ENCODE measurements around the gene PDE4D.
"Not testable (repeated sequence)": the region's sequence is repeated elsewhere in the genome, so short reads cannot be mapped to it uniquely, and the experiment has no call there.

Gene PDE4D

DNA sequence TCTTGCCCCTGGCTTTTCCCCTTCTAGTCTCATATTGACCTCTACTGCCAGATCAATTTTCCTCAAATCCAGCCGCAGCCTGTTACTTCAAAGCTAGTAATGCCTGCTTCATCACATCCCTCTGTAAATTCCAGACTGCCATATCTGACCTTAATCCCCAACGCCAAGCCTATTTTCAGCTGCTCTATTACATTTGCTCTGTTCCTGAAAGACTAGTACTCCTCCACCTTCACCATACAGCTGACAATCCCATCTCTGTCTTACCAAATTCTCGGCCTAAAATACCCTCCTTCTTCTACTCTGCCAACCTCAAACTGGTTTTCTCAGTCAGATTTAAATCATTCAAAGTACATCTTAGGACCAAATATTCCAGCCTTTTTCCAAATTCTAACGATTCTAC is 890.4 kb downstream of the PDE4D start:
- H3K9me3 ChIP-seq (ENCODE audit: control insufficient read depth, low read length) = no peaks in the 10 kb centered on the region

GRCh38 chr5:59002162-59002825 is 891.2 kb downstream of the PDE4D start:
- Histone ChIP-seq H3K4me3 (ENCODE audit: low read length) (no peak overlapping the region), H3K36me3 (ENCODE audit: control insufficient read depth, insufficient read depth, low read length) (no peaks in the 10 kb centered on the region), H3K27me3 (ENCODE audit: control insufficient read depth, insufficient read depth, low read length) (no peaks in the 10 kb centered on the region), H3K9me3 (ENCODE audit: control insufficient read depth, low read length) (no peaks in the 10 kb centered on the region), H3K9ac (ENCODE audit: low read length) (no peak overlapping the region), H3K4me1 (ENCODE audit: control insufficient read depth, insufficient read depth, low read length) (no peaks in the 10 kb centered on the region)

More for the DNA sequence above, 890.4 kb downstream of the PDE4D start:
- H3K4me1 ChIP-seq (ENCODE audit: control insufficient read depth, insufficient read depth, low read length) = no peaks in the 10 kb centered on the region
- H3K9ac ChIP-seq (ENCODE audit: low read length) = no peak overlapping the region
- H3K27me3 ChIP-seq (ENCODE audit: control insufficient read depth, insufficient read depth, low read length) = no peaks in the 10 kb centered on the region
- no peak overlapping the region for H3K4me3 ChIP-seq (ENCODE audit: low read length)
- no peaks in the 10 kb centered on the region for H3K36me3 ChIP-seq (ENCODE audit: control insufficient read depth, insufficient read depth, low read length)

- H3K36me3 ChIP-seq (ENCODE audit: control insufficient read depth, insufficient read depth, low read length) = no peaks in the 10 kb centered on the region
- no peaks in the 10 kb centered on the region for H3K27me3 ChIP-seq (ENCODE audit: control insufficient read depth, insufficient read depth, low read length)
- H3K9ac ChIP-seq (ENCODE audit: low read length) = no peak overlapping the region
- H3K4me3 ChIP-seq (ENCODE audit: low read length) = no peak overlapping the region
- no peaks in the 10 kb centered on the region for H3K9me3 ChIP-seq (ENCODE audit: control insufficient read depth, low read length)
- H3K4me1 ChIP-seq (ENCODE audit: control insufficient read depth, insufficient read depth, low read length) = no peaks in the 10 kb centered on the region
Observed at GRCh38 chr5:59001716-59002115, 891.8 kb downstream of the PDE4D start.

- H3K36me3 ChIP-seq (ENCODE audit: control insufficient read depth, insufficient read depth, low read length) = no peaks in the 10 kb centered on the region
- H3K4me1 ChIP-seq (ENCODE audit: control insufficient read depth, insufficient read depth, low read length) = no peaks in the 10 kb centered on the region
- H3K9me3 ChIP-seq (ENCODE audit: control insufficient read depth, low read length) = no peaks in the 10 kb centered on the region
- no peak overlapping the region for H3K9ac ChIP-seq (ENCODE audit: low read length)
- no peaks in the 10 kb centered on the region for H3K27me3 ChIP-seq (ENCODE audit: control insufficient read depth, insufficient read depth, low read length)
- no peak overlapping the region for H3K4me3 ChIP-seq (ENCODE audit: low read length)
Observed at GRCh38 chr5:59001154-59001553, 892.4 kb downstream of the PDE4D start.

DNA sequence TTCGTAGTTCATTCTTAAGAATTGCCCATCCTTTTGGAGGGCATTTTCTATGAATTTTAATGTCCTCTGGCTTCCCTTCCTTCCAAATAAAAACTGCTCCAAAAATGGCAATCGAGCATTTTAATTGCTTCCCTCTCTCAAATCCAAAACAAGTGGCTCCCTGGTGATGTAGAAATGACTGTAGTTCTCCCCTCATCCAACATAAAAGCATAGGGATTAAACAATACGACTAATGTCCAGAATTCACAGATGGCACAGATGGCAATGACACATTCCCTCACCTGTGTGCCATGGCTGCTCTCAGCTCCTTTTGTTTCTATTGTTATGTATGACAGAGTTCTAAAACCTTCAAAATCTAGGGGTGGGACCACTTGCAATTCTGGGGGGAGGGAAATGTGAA is 893.3 kb downstream of the PDE4D start:
- H3K9me3 ChIP-seq (ENCODE audit: control insufficient read depth, low read length) = no peaks in the 10 kb centered on the region

GRCh38 chr5:58999804-59000203 is 893.7 kb downstream of the PDE4D start:
- H3K36me3 ChIP-seq (ENCODE audit: control insufficient read depth, insufficient read depth, low read length) = no peaks in the 10 kb centered on the region
- H3K4me3 ChIP-seq (ENCODE audit: low read length) = no peak overlapping the region
- no peak overlapping the region for H3K9ac ChIP-seq (ENCODE audit: low read length)

More for the DNA sequence above, 893.3 kb downstream of the PDE4D start:
- Histone ChIP-seq H3K27me3 (ENCODE audit: control insufficient read depth, insufficient read depth, low read length) (no peaks in the 10 kb centered on the region), H3K36me3 (ENCODE audit: control insufficient read depth, insufficient read depth, low read length) (no peaks in the 10 kb centered on the region), H3K9ac (ENCODE audit: low read length) (no peak overlapping the region), H3K4me1 (ENCODE audit: control insufficient read depth, insufficient read depth, low read length) (no peaks in the 10 kb centered on the region), H3K4me3 (ENCODE audit: low read length) (no peak overlapping the region)

DNA sequence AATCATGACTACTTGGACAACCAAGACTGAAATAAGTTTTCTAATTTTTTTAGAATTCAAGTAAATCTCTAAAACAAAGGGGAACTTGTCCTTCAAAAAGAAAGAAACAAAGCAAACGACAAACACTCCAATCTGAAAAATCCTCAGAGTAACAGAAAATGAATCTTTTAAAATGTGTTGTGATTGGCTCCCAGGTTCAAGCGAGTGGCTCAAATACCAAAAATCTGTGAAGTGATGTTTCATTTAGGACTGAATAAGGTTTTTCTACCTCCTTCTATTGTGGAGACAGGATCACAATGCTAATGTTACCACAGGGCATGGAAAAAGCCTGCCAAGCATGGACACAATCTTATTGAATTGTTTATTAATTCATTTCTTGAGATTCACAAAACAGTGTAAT is 895.0 kb downstream of the PDE4D start:
- Histone ChIP-seq H3K36me3 (ENCODE audit: control insufficient read depth, insufficient read depth, low read length) (no peaks in the 10 kb centered on the region), H3K27me3 (ENCODE audit: control insufficient read depth, insufficient read depth, low read length) (no peaks in the 10 kb centered on the region), H3K9me3 (ENCODE audit: control insufficient read depth, low read length) (no peaks in the 10 kb centered on the region), H3K9ac (ENCODE audit: low read length) (no peak overlapping the region), H3K4me1 (ENCODE audit: control insufficient read depth, insufficient read depth, low read length) (no peaks in the 10 kb centered on the region), H3K4me3 (ENCODE audit: low read length) (no peak overlapping the region)

More at GRCh38 chr5:58999804-59000203, 893.7 kb downstream of the PDE4D start:
- Histone ChIP-seq H3K4me1 (ENCODE audit: control insufficient read depth, insufficient read depth, low read length) (no peaks in the 10 kb centered on the region), H3K27me3 (ENCODE audit: control insufficient read depth, insufficient read depth, low read length) (no peaks in the 10 kb centered on the region), H3K9me3 (ENCODE audit: control insufficient read depth, low read length) (no peaks in the 10 kb centered on the region)

GRCh38 chr5:58995779-58996178 is 897.7 kb downstream of the PDE4D start:
- not testable (repeated sequence) for H3K4me3 ChIP-seq (ENCODE audit: low read length); H3K4me1 ChIP-seq (ENCODE audit: control insufficient read depth, insufficient read depth, low read length); H3K36me3 ChIP-seq (ENCODE audit: control insufficient read depth, insufficient read depth, low read length); H3K9me3 ChIP-seq (ENCODE audit: control insufficient read depth, low read length); H3K9ac ChIP-seq (ENCODE audit: low read length); H3K27me3 ChIP-seq (ENCODE audit: control insufficient read depth, insufficient read depth, low read length)

- no peak overlapping the region for H3K9ac ChIP-seq (ENCODE audit: low read length)
- H3K36me3 ChIP-seq (ENCODE audit: control insufficient read depth, insufficient read depth, low read length) = no peaks in the 10 kb centered on the region
- no peaks in the 10 kb centered on the region for H3K9me3 ChIP-seq (ENCODE audit: control insufficient read depth, low read length)
- H3K4me1 ChIP-seq (ENCODE audit: control insufficient read depth, insufficient read depth, low read length) = no peaks in the 10 kb centered on the region
- H3K4me3 ChIP-seq (ENCODE audit: low read length) = no peak overlapping the region
- no peaks in the 10 kb centered on the region for H3K27me3 ChIP-seq (ENCODE audit: control insufficient read depth, insufficient read depth, low read length)
Observed at GRCh38 chr5:58993461-58993860, 900.1 kb downstream of the PDE4D start.

GRCh38 chr5:58988938-58989337 is 904.6 kb downstream of the PDE4D start:
- no peaks in the 10 kb centered on the region for H3K4me1 ChIP-seq (ENCODE audit: control insufficient read depth, insufficient read depth, low read length)
- H3K36me3 ChIP-seq (ENCODE audit: control insufficient read depth, insufficient read depth, low read length) = no peaks in the 10 kb centered on the region
- no peak overlapping the region for H3K4me3 ChIP-seq (ENCODE audit: low read length)
- no peaks in the 10 kb centered on the region for H3K27me3 ChIP-seq (ENCODE audit: control insufficient read depth, insufficient read depth, low read length)
- H3K9ac ChIP-seq (ENCODE audit: low read length) = no peak overlapping the region
- H3K9me3 ChIP-seq (ENCODE audit: control insufficient read depth, low read length) = no peaks in the 10 kb centered on the region

GRCh38 chr5:58987193-58987592 is 906.3 kb downstream of the PDE4D start:
- H3K27me3 ChIP-seq (ENCODE audit: control insufficient read depth, insufficient read depth, low read length) = no peaks in the 10 kb centered on the region
- H3K36me3 ChIP-seq (ENCODE audit: control insufficient read depth, insufficient read depth, low read length) = no peaks in the 10 kb centered on the region
- no peaks in the 10 kb centered on the region for H3K9me3 ChIP-seq (ENCODE audit: control insufficient read depth, low read length)
- no peaks in the 10 kb centered on the region for H3K4me1 ChIP-seq (ENCODE audit: control insufficient read depth, insufficient read depth, low read length)
- no peak overlapping the region for H3K4me3 ChIP-seq (ENCODE audit: low read length)
- no peak overlapping the region for H3K9ac ChIP-seq (ENCODE audit: low read length)

GRCh38 chr5:58986281-58986680 is 907.2 kb downstream of the PDE4D start:
- H3K4me1 ChIP-seq (ENCODE audit: control insufficient read depth, insufficient read depth, low read length) = peaks cover 3% of the 10 kb centered on the region
- H3K9me3 ChIP-seq (ENCODE audit: control insufficient read depth, low read length) = no peaks in the 10 kb centered on the region
- H3K36me3 ChIP-seq (ENCODE audit: control insufficient read depth, insufficient read depth, low read length) = no peaks in the 10 kb centered on the region
- H3K9ac ChIP-seq (ENCODE audit: low read length) = no peak overlapping the region
- H3K4me3 ChIP-seq (ENCODE audit: low read length) = no peak overlapping the region
- H3K27me3 ChIP-seq (ENCODE audit: control insufficient read depth, insufficient read depth, low read length) = no peaks in the 10 kb centered on the region

GRCh38 chr5:58985759-58986158 is 907.8 kb downstream of the PDE4D start:
- H3K9me3 ChIP-seq (ENCODE audit: control insufficient read depth, low read length) = no peaks in the 10 kb centered on the region
- H3K36me3 ChIP-seq (ENCODE audit: control insufficient read depth, insufficient read depth, low read length) = no peaks in the 10 kb centered on the region
- peaks cover 3% of the 10 kb centered on the region for H3K4me1 ChIP-seq (ENCODE audit: control insufficient read depth, insufficient read depth, low read length)
- H3K27me3 ChIP-seq (ENCODE audit: control insufficient read depth, insufficient read depth, low read length) = no peaks in the 10 kb centered on the region
- no peak overlapping the region for H3K9ac ChIP-seq (ENCODE audit: low read length)
- no peak overlapping the region for H3K4me3 ChIP-seq (ENCODE audit: low read length)

All from mucosa of stomach (tissue), 1 donor.